B cell (primary cell): ENCODE measurements around the gene FFAR3. TPM values are rescaled to one million over a fixed set of nuclear protein-coding genes. Genes with fewer than 3 reads are reported as not detected.

Experiments used
- ATAC-seq: fragments of 200-7000 bp; cut with Tn5 transposase; one replicate; pipeline ENCODE4 v1.10.0; 2021; ENCODE audit warnings: low read depth, mild to moderate bottlenecking, moderate number of reproducible peaks, moderate library complexity
- CTCF ChIA-PET: fragments of 350-600 bp; sonication (Branson Sonifier 250); formaldehyde crosslinking; loops from one replicate; lab custom pipeline; 2021; ENCODE audit warnings: antibody characterized with exemption, inconsistent platforms; lab: Charles Lee
- POLR2A ChIA-PET: fragments of 350-600 bp; sonication (Branson Sonifier 250); formaldehyde crosslinking; loops from one replicate; lab custom pipeline; 2021; ENCODE audit warnings: antibody characterized with exemption; lab: Charles Lee
- DNase-seq: peaks from one replicate; pipeline ENCODE4 v3.0.0; 2013
- H2AFZ ChIP-seq: 2 replicates; pipeline ENCODE4 v1.6.1; 2012; ENCODE audit warnings: mild to moderate bottlenecking, low read depth, low read length; ENCODE audit not compliant: insufficient read depth, poor library complexity, severe bottlenecking
- H3K27ac ChIP-seq, 2 donors: 1 replicate in 1 of 2; 2 replicates in 1 of 2; pipeline ENCODE4 v1.5.1; 2012 to 2013; ENCODE audit warnings: low read length in 2 of 2, mild to moderate bottlenecking in 2 of 2, moderate library complexity in 1 of 2
- H3K27me3 ChIP-seq, 4 experiments: fragments of 200-600 bp in 1 of 4; sonication (generic) in 1 of 4; replicated peaks in 1 of 4; 1 replicate in 2 of 4; 2 replicates in 2 of 4; pipeline versions ENCODE4 v1.6.1 to v1.7.0; 2013 to 2016; ENCODE audit warnings: low read length in 3 of 4, mild to moderate bottlenecking in 2 of 4, mixed read lengths in 1 of 4, moderate library complexity in 1 of 4; ENCODE audit not compliant: insufficient read depth in 4 of 4, control insufficient read depth in 3 of 4; ENCODE audit errors: control extremely low read depth in 1 of 4
- H3K36me3 ChIP-seq, 2 experiments: replicated peaks in 1 of 2; 1 replicate in 1 of 2; 2 replicates in 1 of 2; pipeline versions ENCODE4 v1.6.1 to v1.7.1; 2013; ENCODE audit warnings: low read length in 1 of 2; ENCODE audit not compliant: insufficient read depth in 2 of 2, control insufficient read depth in 1 of 2; ENCODE audit errors: control extremely low read depth in 1 of 2, extremely low read depth in 1 of 2
- H3K4me1 ChIP-seq, 2 donors: fragments of 200-600 bp in 1 of 2; sonication (generic) in 1 of 2; 1 replicate in 1 of 2; 2 replicates in 1 of 2; pipeline versions ENCODE4 v1.5.1 to v1.6.1; 2013 to 2017; ENCODE audit warnings: low read length in 2 of 2; ENCODE audit not compliant: control insufficient read depth in 2 of 2, insufficient read depth in 2 of 2
- H3K4me2 ChIP-seq: replicated peaks from 2 replicates; pipeline ENCODE3; 2012; ENCODE audit warnings: mild to moderate bottlenecking, low read depth, low read length; ENCODE audit not compliant: poor library complexity, severe bottlenecking
- H3K4me3 ChIP-seq, 5 experiments: fragments of 200-600 bp in 1 of 5; sonication (generic) in 1 of 5; 1 replicate in 3 of 5; 2 replicates in 2 of 5; pipeline versions ENCODE4 v1.5.1 to v1.7.0; 2011 to 2016; ENCODE audit warnings: low read length in 4 of 5, mild to moderate bottlenecking in 4 of 5, low read depth in 2 of 5, control low read depth in 1 of 5, moderate library complexity in 1 of 5; ENCODE audit not compliant: insufficient read depth in 1 of 5; ENCODE audit errors: control extremely low read depth in 1 of 5, extremely low read depth in 1 of 5
- H3K79me2 ChIP-seq: fragments of 200-600 bp; sonication (generic); one replicate; pipeline ENCODE4 v1.6.0; 2016; ENCODE audit warnings: low read length; ENCODE audit not compliant: control insufficient read depth, insufficient read depth
- H3K9ac ChIP-seq: fragments of 200-600 bp; sonication (generic); 2 replicates; pipeline ENCODE4 v1.6.1; 2017; ENCODE audit warnings: mild to moderate bottlenecking, low read length, moderate library complexity
- H3K9me3 ChIP-seq, 3 donors: one replicate each; pipeline versions ENCODE4 v1.6.1 to v1.7.1; 2013; ENCODE audit warnings: low read length in 2 of 3; ENCODE audit not compliant: control insufficient read depth in 2 of 3, insufficient read depth in 1 of 3; ENCODE audit errors: control extremely low read depth in 1 of 3
- H4K20me1 ChIP-seq: 2 replicates; pipeline ENCODE4 v1.6.0; 2012; ENCODE audit warnings: mild to moderate bottlenecking, low read length; ENCODE audit not compliant: insufficient read depth, control insufficient read depth, poor library complexity, severe bottlenecking
- H3K27ac Mint-ChIP-seq: one replicate; pipeline ENCODE4 v1.8.0; 2021; ENCODE audit warnings: mixed read lengths
- H3K27me3 Mint-ChIP-seq: one replicate; pipeline ENCODE4 v1.8.0; 2021; ENCODE audit warnings: mixed read lengths
- H3K4me1 Mint-ChIP-seq: one replicate; pipeline ENCODE4 v1.8.0; 2021; ENCODE audit warnings: mixed read lengths
- H3K4me3 Mint-ChIP-seq: one replicate; pipeline ENCODE4 v1.8.0; 2021; ENCODE audit warnings: mixed read lengths
- H3K9me3 Mint-ChIP-seq: one replicate; pipeline ENCODE4 v1.8.0; 2022; ENCODE audit warnings: mixed read lengths; ENCODE audit not compliant: insufficient read depth
- CTCF ChIP-seq: fragments of 200-600 bp; IDR thresholded peaks from one replicate; pipeline ENCODE4 v1.8.0; 2022; ENCODE audit warnings: antibody characterized with exemption, mild to moderate bottlenecking
- EZH2 ChIP-seq: IDR thresholded peaks from 2 replicates; pipeline ENCODE4 v1.6.1; 2012; ENCODE audit warnings: borderline replicate concordance, low read depth, mild to moderate bottlenecking, moderate library complexity, low read length; ENCODE audit not compliant: insufficient read depth, poor library complexity, severe bottlenecking
- WGBS: methylation state at CpG from one replicate; pipeline ENCODE4 v1.1.5; 2013; ENCODE audit warnings: missing lambda C conversion rate; ENCODE audit not compliant: insufficient coverage; 5-methylcytosine and 5-hydroxymethylcytosine counted together
- intact Hi-C: fragments of 100-400 bp; cut with micrococcal nuclease; formaldehyde crosslinking; loops from one replicate; pipeline ENCODE4 v1.10.0; 2022
- polyA plus RNA-seq: library from polyadenylated mRNA; depleted of rRNA; stranded (reverse); fragments of >200 nt; gene quantifications from 2 replicates; pipeline ENCODE4 v1.2.3, GENCODE V29; 2012
- total RNA-seq, 2 donors: library from RNA; stranded (reverse); fragments of 120-200 nt in 1 of 2; gene quantifications; 1 replicate in 1 of 2; 2 replicates in 1 of 2; pipeline versions ENCODE4 v1.2.3 to v1.2.4, GENCODE V29; 2013 to 2022

The FFAR3 gene
- total and polyA plus RNA-seq, 2 donors (not counting 1 experiment from before 2014, with no cell fraction given): 0.63 TPM; not detected in 1

GRCh38 chr19:35350591-35350990 lies 7.7 kb upstream of the FFAR3 start:
- DNase-seq (peak; percentile 53), ATAC-seq (no peak)
- Histone ChIP-seq H3K4me1 (peaks cover 51 to 65% of the 10 kb centered on the region in 2 donors), H3K9me3 (peaks cover 0 to 10% (median 0%) of the 10 kb centered on the region in 3 donors), H3K27ac (no peak overlapping the region), H3K79me2 (no peaks in the 10 kb centered on the region), H3K36me3 (peaks cover 0 to 16% of the 10 kb centered on the region in 2 experiments), H3K4me3 (no peak overlapping the region), H3K27me3 (no peaks in the 10 kb centered on the region), H4K20me1 (peaks cover 7% of the 10 kb centered on the region), H3K9ac (no peak overlapping the region), H3K4me2 (no peak overlapping the region), H2AFZ (no peak overlapping the region)
- no peaks in the 10 kb centered on the region for H3K9me3 Mint-ChIP-seq
- no peak overlapping the region for H3K4me3 Mint-ChIP-seq
- TF ChIP-seq EZH2: no peak
- TF ChIP-seq CTCF: no peak
- CTCF ChIA-PET: interaction anchor here (0.8 to 13.5 kb wide), 5 partner anchors 33 to 145 kb away, joined by 3 to 234 read pairs (median 4); no protein-coding TSS in a partner anchor
- 87% methylated on average over 5 of the region's 7 CpGs for WGBS
- peaks cover 56% of the 10 kb centered on the region for H3K4me1 Mint-ChIP-seq
- peak overlapping the region; percentile 37 for H3K27ac Mint-ChIP-seq
- intact Hi-C loops: no loop called here
- H3K27me3 Mint-ChIP-seq: no peaks in the 10 kb centered on the region
- POLR2A ChIA-PET: interaction anchor here (0.5 to 0.6 kb wide), 2 partner anchors 8 to 63 kb away, joined by 3 to 5 read pairs; no protein-coding TSS in a partner anchor

GRCh38 chr19:35351411-35352176 lies 6.7 kb upstream of the FFAR3 start:
- Mint-ChIP-seq H3K27ac (no peak overlapping the region), H3K27me3 (peaks cover 3% of the 10 kb centered on the region), H3K4me3 (no peak overlapping the region), H3K9me3 (no peaks in the 10 kb centered on the region), H3K4me1 (peaks cover 46% of the 10 kb centered on the region)
- CTCF ChIA-PET: interaction anchor here (0.8 to 13.5 kb wide), 13 partner anchors 20 to 159 kb away, joined by 3 to 234 read pairs (median 11); no protein-coding TSS in a partner anchor
- H3K27ac ChIP-seq: no peak overlapping the region
- no peaks in the 10 kb centered on the region for H3K27me3 ChIP-seq
- 99% methylated on average over 47 of the region's 47 CpGs for WGBS
- H3K4me3 ChIP-seq: no peak overlapping the region
- TF ChIP-seq CTCF (no peak), EZH2 (no peak)
- no peak overlapping the region for H3K9ac ChIP-seq
- no peaks in the 10 kb centered on the region for H4K20me1 ChIP-seq
- ATAC-seq (no peak), DNase-seq (peak; percentile 43)
- peaks cover 41 to 55% of the 10 kb centered on the region in 2 donors for H3K4me1 ChIP-seq
- H3K36me3 ChIP-seq: peaks cover 0 to 6% of the 10 kb centered on the region in 2 experiments
- peaks cover 0 to 10% (median 0%) of the 10 kb centered on the region in 3 donors for H3K9me3 ChIP-seq
- no peak overlapping the region for H2AFZ ChIP-seq
- no peaks in the 10 kb centered on the region for H3K79me2 ChIP-seq
- no peak overlapping the region for H3K4me2 ChIP-seq
- POLR2A ChIA-PET: no interaction called here
- intact Hi-C loops: loop anchor here (1.0 to 2.0 kb wide), 3 partner anchors 45 to 144 kb away; no protein-coding TSS in a partner anchor
